Retinal pigment epithelial cell (primary cell): ENCODE data around the gene LRRC3.

ENCODE experiments used
- DNase-seq: peaks from one replicate; pipeline ENCODE4 v3.0.0-alpha.2; 2010; ENCODE audit warnings: low read depth
- H3K4me3 ChIP-seq: 2 replicates; pipeline ENCODE4 v1.5.1; 2011; ENCODE audit warnings: mild to moderate bottlenecking, low read length, control low read depth, moderate library complexity
- TF ChIP-seq, protein P1 (sequence below): conservative IDR thresholded peaks from 2 replicates; pipeline ENCODE4 v1.5.1; 2011; ENCODE audit warnings: low read depth, low read length, control low read depth, inconsistent platforms

The LRRC3 gene

DNA sequence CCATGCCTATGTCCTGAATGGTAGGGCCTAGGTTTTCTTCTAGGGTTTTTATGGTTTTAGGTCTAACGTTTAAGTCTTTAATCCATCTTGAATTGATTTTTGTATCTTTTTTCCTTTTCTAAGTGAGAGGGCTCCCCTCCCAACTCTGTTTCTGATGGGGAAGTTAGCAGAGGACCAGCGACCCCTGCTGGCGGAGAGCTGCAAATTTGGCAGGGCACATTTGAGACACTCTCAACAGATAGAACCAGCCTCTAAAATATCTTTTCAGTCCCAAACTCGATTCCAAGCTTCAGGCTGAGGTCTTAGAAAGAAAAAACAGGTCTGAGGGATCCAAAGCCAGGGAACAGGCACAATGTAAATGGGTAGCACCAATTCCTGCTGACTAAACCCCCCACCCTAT lies 32.5 kb downstream of the LRRC3 start:
- DNase-seq = no peak
- TF ChIP-seq, protein P1, sequence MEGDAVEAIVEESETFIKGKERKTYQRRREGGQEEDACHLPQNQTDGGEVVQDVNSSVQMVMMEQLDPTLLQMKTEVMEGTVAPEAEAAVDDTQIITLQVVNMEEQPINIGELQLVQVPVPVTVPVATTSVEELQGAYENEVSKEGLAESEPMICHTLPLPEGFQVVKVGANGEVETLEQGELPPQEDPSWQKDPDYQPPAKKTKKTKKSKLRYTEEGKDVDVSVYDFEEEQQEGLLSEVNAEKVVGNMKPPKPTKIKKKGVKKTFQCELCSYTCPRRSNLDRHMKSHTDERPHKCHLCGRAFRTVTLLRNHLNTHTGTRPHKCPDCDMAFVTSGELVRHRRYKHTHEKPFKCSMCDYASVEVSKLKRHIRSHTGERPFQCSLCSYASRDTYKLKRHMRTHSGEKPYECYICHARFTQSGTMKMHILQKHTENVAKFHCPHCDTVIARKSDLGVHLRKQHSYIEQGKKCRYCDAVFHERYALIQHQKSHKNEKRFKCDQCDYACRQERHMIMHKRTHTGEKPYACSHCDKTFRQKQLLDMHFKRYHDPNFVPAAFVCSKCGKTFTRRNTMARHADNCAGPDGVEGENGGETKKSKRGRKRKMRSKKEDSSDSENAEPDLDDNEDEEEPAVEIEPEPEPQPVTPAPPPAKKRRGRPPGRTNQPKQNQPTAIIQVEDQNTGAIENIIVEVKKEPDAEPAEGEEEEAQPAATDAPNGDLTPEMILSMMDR = peak; percentile 62
- H3K4me3 ChIP-seq = no peak overlapping the region

DNA sequence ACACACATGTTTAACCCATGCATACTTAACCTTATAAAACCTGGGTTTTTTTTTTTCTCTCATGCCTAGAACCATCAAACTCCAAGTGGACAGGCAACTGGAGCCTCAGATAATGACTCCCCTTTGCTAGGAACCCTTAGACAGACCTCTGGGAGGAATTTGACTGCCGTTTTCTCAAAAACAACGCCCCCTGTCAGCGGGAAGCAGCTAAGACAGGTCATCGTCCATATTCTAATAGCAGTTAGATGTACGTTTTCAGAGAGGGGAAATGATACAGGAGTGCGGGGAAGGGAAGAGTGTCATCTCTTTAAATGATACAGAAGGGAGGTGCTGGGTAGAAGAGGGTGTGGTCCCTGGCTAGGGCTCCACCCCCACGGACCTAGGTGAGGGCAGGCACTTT lies 34.7 kb downstream of the LRRC3 start:
- no peak for DNase-seq
- H3K4me3 ChIP-seq = no peak overlapping the region

DNA sequence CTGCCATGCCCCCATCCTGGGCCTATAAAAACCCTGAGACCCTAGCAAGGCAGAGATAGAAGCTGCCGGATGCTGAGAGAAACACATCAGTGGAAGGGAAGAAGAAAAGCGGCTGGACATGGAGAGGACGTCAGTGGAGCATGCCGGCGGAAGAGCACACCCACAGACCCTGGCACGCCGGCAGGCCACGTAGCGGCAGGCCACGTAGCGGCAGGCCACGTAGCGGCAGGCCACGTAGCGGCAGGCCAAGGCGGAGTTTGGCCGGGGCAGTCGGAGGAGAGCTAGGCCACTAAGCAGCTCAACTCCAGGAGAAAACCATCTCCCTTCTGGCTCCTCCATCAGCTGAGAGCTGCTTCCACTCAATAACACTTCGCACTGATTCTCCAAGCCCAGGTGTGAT lies 35.1 kb downstream of the LRRC3 start:
- H3K4me3 ChIP-seq = no peak overlapping the region
- TF ChIP-seq, protein P1 = no peak
- DNase-seq = no peak

More for the DNA sequence above, 34.7 kb downstream of the LRRC3 start:
- TF ChIP-seq, protein P1 = peak; percentile 33

DNA sequence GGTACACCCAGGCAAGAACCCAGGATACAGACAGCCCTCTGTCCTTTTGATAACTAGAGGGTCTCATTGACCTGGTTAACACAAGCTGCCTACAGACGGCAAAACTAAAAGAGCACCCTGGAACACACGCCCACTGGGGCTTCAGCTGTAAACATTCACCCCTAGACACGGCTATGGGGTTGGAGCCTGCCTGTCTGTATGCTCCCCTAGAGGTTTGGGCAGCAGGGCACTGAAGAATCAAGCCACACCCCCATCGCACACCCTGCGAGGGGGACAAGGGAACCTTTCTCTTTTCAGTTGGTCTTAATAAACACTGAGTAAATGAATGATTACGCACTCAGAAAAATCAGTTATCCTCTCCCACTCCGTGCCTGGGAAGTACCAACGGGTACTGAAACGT lies 35.5 kb downstream of the LRRC3 start:
- H3K4me3 ChIP-seq = no peak overlapping the region
- no peak for DNase-seq
- TF ChIP-seq, protein P1 = no peak

DNA sequence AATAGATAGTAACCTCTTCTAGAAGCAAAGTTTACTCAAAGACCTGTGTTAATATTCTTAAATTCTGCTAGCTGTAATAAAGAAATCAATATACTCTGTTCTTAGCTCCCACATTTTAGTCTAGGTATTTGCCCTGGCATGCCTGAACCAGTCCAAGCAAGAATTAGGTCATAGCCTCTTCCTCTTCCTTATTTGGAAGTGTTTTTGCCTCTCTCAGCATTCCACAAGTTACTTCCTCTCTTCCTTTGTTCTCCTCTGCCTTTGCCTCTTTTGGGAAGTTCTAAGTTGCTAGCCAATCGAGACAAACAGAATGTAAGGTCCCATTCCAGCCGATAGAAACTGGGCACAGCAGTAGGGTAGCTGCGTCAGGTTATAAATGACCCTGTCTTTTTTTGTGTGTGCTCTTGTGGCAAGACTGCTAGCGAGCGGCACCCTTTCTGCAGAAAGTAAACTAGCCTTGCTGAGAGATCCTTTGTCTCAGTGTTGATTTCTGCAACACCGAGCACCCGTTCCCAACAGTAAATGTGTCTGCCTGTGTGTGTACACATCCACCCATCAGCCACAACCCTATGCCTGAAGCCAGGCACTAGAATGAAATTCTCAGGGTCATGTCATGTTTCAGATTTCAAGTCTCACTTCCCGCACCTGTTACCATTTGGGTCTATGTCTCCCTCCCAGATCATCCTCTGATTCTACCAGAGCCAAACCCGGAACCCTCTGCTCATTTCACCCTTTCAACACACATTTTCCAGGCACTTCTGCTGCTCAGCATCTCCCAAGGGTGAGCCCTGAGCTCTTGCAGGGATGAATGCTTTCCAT lies 37.5 kb downstream of the LRRC3 start:
- TF ChIP-seq, protein P1 = no peak
- no peak overlapping the region for H3K4me3 ChIP-seq
- DNase-seq = no peak

DNA sequence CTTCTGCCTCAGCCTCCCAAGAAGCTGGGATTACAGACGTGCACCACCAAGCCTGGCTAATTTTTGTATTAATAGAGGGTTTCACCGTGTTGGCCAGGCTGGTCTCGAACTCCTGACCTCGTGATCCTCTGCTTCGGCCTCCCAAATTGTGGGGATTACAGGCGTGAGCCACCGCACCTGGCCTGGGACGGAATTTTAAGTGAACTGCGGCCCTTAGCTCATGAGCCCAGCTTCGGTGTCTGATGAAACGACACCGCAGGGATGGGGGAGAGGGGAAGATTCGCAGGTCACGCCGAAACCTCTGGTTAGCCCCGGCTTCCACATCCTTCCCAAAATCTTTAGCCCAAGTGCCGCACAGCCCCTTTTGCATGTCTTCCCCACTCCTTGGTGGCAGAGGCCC lies 39.1 kb downstream of the LRRC3 start:
- no peak for DNase-seq
- H3K4me3 ChIP-seq = no peak overlapping the region
- TF ChIP-seq, protein P1 = no peak

DNA sequence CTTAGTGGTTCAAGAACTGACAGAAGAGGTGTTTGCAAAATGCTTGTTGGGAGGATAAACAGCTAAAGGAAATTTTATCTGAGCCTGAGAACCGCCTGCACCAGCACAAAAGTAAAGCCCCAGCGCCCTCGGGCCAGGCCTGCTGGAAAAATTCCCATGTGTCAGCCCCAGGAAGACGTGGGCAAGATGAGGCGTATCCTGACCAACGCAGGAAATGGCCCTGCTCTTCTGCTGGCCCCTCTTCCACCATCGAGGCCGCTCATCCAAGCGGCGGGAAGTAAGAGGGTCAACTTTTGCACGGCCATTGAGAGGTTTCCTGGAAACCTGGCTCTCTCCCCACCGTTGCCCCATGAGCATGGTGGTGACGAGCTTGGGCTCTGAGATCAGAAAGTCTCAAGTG lies 39.6 kb downstream of the LRRC3 start:
- no peak overlapping the region for H3K4me3 ChIP-seq
- no peak for DNase-seq
- TF ChIP-seq, protein P1 = no peak
